WI38 (cell line): ENCODE data around the gene RPS6KA2.

Experiments used
- H3K4me3 ChIP-seq: 2 replicates; pipeline ENCODE4 v1.5.1; 2011; ENCODE audit warnings: low read depth, mild to moderate bottlenecking, control low read depth, low read length
- CTCF ChIP-seq: IDR thresholded peaks from 2 replicates; pipeline ENCODE4 v1.5.1; 2012; ENCODE audit warnings: low read depth, mild to moderate bottlenecking, control low read depth, low read length

RPS6KA2 gene

DNA sequence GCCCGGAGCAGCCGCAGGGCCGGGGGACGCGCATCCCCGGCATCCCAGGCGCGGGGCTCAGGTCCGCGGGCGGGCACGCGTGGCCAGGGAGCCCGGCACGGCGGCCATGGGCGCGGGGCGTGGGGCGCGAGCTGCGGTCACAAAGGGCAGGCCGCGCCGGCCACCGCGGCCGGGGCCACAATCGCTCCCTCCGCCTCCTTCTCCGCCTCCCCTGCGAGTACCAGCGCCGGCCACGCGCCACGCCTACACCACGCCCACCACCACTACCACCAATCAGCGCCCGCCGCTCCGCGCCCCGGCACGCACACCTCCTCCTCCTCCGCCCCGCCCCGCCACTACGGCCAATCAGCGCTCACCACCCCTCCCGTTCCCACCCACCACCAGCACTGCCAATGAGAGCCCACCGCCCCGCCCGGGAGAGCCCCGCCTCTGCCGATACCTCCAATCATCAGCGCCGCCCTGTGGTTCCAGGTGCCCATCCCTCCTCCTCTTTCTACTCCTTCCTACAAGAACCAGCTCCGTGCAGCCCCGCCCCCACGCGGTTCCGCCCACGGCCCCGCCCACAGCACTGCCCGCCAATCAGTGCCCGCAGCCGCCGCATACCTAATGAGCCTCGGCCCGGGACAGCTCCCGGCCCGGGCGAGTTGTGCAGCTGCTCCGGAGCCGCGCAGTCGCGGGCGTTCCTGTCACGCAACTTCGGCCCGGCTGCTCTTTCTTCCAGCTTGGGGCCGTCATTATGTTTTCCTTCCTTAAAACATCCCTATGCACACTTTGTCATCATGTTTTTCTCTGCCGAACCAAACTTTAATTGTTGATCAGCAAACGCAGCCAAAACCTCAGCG, at the start of gene RPS6KA2:
RPS6KA2 (minus strand) TSS at position 219 of the 842 bp plus-strand sequence. CDS start 232 bp downstream, outside the sequence.
- TF ChIP-seq CTCF = no peak
- H3K4me3 ChIP-seq = peak within 1 kb of the TSS; percentile 93

- TF ChIP-seq CTCF = no peak
- H3K4me3 ChIP-seq = no peak overlapping the region
These were observed 49.3 kb upstream of the RPS6KA2 start for GRCh38 chr6:166676270-166676860.

GRCh38 chr6:166675736-166676135, 48.7 kb upstream of the RPS6KA2 start:
- no peak overlapping the region for H3K4me3 ChIP-seq
- TF ChIP-seq CTCF = no peak

- TF ChIP-seq CTCF = no peak
These were observed 46.3 kb upstream of the RPS6KA2 start for GRCh38 chr6:166673309-166673708.

GRCh38 chr6:166672624-166673206, 45.7 kb upstream of the RPS6KA2 start:
- H3K4me3 ChIP-seq = no peak overlapping the region
- no peak for TF ChIP-seq CTCF

More at GRCh38 chr6:166673309-166673708, 46.3 kb upstream of the RPS6KA2 start:
- H3K4me3 ChIP-seq = no peak overlapping the region

- no peak overlapping the region for H3K4me3 ChIP-seq
- TF ChIP-seq CTCF = no peak
These were observed 45.1 kb upstream of the RPS6KA2 start for GRCh38 chr6:166672146-166672545.
